Activated CD8-positive, alpha-beta T cell treated with anti-CD3 and anti-CD28 coated beads, Interleukin-2, amount 10 ng/mL, durations not matched to agents 7 days and 5 days (primary cell): ENCODE measurements around the gene RAVER1. TPM values are rescaled to one million over a fixed set of nuclear protein-coding genes. Genes with fewer than 3 reads are reported as not detected.
"Not testable (repeated sequence)": the region's sequence is repeated elsewhere in the genome, so short reads cannot be mapped to it uniquely, and the experiment has no call there.

Experiments used
- ATAC-seq: fragments of 150-1000 bp; cut with Tn5 transposase; one replicate; pipeline ENCODE4 v1.10.0; 2021; ENCODE audit warnings: moderate library complexity
- CTCF ChIA-PET: fragments of 350-600 bp; sonication (Branson Sonifier 250); formaldehyde crosslinking; loops from one replicate; lab custom pipeline; 2021; ENCODE audit warnings: antibody characterized with exemption; lab: Charles Lee
- POLR2A ChIA-PET: fragments of 350-600 bp; sonication (Branson Sonifier 250); formaldehyde crosslinking; loops from one replicate; lab custom pipeline; 2021; ENCODE audit warnings: antibody characterized with exemption; lab: Charles Lee
- DNase-seq: peaks from one replicate; pipeline ENCODE4 v3.0.0-alpha.2; 2020
- H3K27ac Mint-ChIP-seq: one replicate; pipeline ENCODE4 v1.8.0; 2021; ENCODE audit warnings: mild to moderate bottlenecking, mixed read lengths
- H3K27me3 Mint-ChIP-seq: one replicate; pipeline ENCODE4 v1.8.0; 2021; ENCODE audit warnings: low read depth, mixed read lengths
- H3K36me3 Mint-ChIP-seq: one replicate; pipeline ENCODE4 v1.8.0; 2021; ENCODE audit warnings: low read depth, mixed read lengths
- H3K4me1 Mint-ChIP-seq: one replicate; pipeline ENCODE4 v1.8.0; 2021; ENCODE audit warnings: low read depth, mixed read lengths
- H3K4me3 Mint-ChIP-seq: one replicate; pipeline ENCODE4 v1.8.0; 2021; ENCODE audit warnings: mild to moderate bottlenecking, mixed read lengths
- H3K9me3 Mint-ChIP-seq: one replicate; pipeline ENCODE4 v1.8.0; 2022; ENCODE audit warnings: mixed read lengths; ENCODE audit not compliant: insufficient read depth
- total RNA-seq, 2 experiments: library from RNA; stranded (reverse); gene quantifications; one replicate each; pipeline ENCODE4 v1.2.3, GENCODE V29; 2021

The RAVER1 gene
- total RNA-seq, 2 experiments from 2014 or later: 79.8 to 91.7 TPM

DNA sequence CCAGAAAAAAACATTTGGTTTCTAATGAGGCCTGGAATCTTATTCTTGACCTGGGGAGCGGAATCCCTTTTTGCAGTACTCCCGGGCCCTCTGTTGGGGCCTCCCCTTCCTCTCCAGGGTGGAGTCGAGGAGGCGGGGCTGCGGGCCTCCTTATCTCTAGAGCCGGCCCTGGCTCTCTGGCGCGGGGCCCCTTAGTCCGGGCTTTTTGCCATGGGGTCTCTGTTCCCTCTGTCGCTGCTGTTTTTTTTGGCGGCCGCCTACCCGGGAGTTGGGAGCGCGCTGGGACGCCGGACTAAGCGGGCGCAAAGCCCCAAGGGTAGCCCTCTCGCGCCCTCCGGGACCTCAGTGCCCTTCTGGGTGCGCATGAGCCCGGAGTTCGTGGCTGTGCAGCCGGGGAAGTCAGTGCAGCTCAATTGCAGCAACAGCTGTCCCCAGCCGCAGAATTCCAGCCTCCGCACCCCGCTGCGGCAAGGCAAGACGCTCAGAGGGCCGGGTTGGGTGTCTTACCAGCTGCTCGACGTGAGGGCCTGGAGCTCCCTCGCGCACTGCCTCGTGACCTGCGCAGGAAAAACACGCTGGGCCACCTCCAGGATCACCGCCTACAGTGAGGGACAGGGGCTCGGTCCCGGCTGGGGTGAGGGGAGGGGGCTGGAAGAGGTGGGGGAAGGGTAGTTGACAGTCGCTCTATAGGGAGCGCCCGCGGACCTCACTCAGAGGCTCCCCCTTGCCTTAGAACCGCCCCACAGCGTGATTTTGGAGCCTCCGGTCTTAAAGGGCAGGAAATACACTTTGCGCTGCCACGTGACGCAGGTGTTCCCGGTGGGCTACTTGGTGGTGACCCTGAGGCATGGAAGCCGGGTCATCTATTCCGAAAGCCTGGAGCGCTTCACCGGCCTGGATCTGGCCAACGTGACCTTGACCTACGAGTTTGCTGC, 46.3 kb downstream of the RAVER1 start, which contains the start of gene ICAM4:
Gene ICAM4, plus strand, starts transcription at position 153 of the 935 bp plus-strand sequence. Its CDS starts 58 bp downstream, at position 211.
- Mint-ChIP-seq H3K27ac (peak within 1 kb of the TSS; percentile 68), H3K4me3 (peak within 1 kb of the TSS; percentile 54), H3K27me3 (peaks cover 41% of the 10 kb centered on the region), H3K9me3 (no peaks in the 10 kb centered on the region), H3K36me3 (peaks cover 31% of the 10 kb centered on the region), H3K4me1 (peaks cover 72% of the 10 kb centered on the region)
- POLR2A ChIA-PET: interaction anchor here (1.0 to 5.8 kb wide), 3 partner anchors 10 to 28 kb away, joined by 3 to 54 read pairs (median 6); partner anchors contain the start of gene ICAM1
- CTCF ChIA-PET: interaction anchor here (0.9 to 4.7 kb wide), 11 partner anchors 9 to 192 kb away, joined by 3 to 40 read pairs (median 3); partner anchors contain the start of genes ICAM1 and TYK2
- DNase-seq (peak; percentile 72), ATAC-seq (peak; percentile 43)

GRCh38 chr19:10285393-10285792, 47.9 kb downstream of the RAVER1 start:
- H3K36me3 Mint-ChIP-seq: peaks cover 37% of the 10 kb centered on the region
- ChIA-PET POLR2A (interaction anchor here (1.4 to 5.8 kb wide), 2 partner anchors 15 to 48 kb away, joined by 3 to 54 read pairs; partner anchors contain the start of genes ICAM1 and RAVER1), CTCF (interaction anchor here (1.1 to 4.7 kb wide), 2 partner anchors 15 to 105 kb away, joined by 5 to 40 read pairs; partner anchors contain the start of gene ICAM1)
- H3K4me3 Mint-ChIP-seq: no peak overlapping the region
- ATAC-seq (no peak), DNase-seq (no peak)
- no peak overlapping the region for H3K27ac Mint-ChIP-seq
- peaks cover 26% of the 10 kb centered on the region for H3K27me3 Mint-ChIP-seq
- H3K4me1 Mint-ChIP-seq: peaks cover 61% of the 10 kb centered on the region
- no peaks in the 10 kb centered on the region for H3K9me3 Mint-ChIP-seq

DNA sequence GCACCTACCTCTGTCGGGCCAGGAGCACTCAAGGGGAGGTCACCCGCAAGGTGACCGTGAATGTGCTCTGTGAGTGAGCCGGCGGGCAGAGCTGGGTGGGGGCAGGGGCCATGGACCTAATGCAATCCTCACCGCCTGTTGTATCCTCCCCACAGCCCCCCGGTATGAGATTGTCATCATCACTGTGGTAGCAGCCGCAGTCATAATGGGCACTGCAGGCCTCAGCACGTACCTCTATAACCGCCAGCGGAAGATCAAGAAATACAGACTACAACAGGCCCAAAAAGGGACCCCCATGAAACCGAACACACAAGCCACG, 48.4 kb downstream of the RAVER1 start:
- Mint-ChIP-seq H3K9me3 (no peaks in the 10 kb centered on the region), H3K4me3 (no peak overlapping the region), H3K27me3 (peaks cover 21% of the 10 kb centered on the region), H3K27ac (no peak overlapping the region), H3K4me1 (peaks cover 61% of the 10 kb centered on the region), H3K36me3 (peaks cover 40% of the 10 kb centered on the region)
- CTCF ChIA-PET: interaction anchor here (4.7 kb wide), 1 partner anchor 14 kb away, joined by 40 read pairs; the partner anchor contains the start of gene ICAM1
- DNase-seq: no peak
- no peak for ATAC-seq
- POLR2A ChIA-PET: interaction anchor here (5.8 kb wide), 1 partner anchor 14 kb away, joined by 54 read pairs; the partner anchor contains the start of gene ICAM1

- no peak for ATAC-seq
These were observed 49.0 kb downstream of the RAVER1 start for GRCh38 chr19:10284065-10284959.

GRCh38 chr19:10283301-10284064, 49.8 kb downstream of the RAVER1 start:
- POLR2A ChIA-PET: no interaction called here
- H3K27me3 Mint-ChIP-seq: peaks cover 9% of the 10 kb centered on the region
- no peak overlapping the region for H3K4me3 Mint-ChIP-seq
- H3K4me1 Mint-ChIP-seq: peaks cover 59% of the 10 kb centered on the region
- no peaks in the 10 kb centered on the region for H3K9me3 Mint-ChIP-seq
- ATAC-seq (no peak), DNase-seq (no peak)
- CTCF ChIA-PET: no interaction called here
- no peak overlapping the region for H3K27ac Mint-ChIP-seq
- H3K36me3 Mint-ChIP-seq: peaks cover 48% of the 10 kb centered on the region

More at GRCh38 chr19:10284065-10284959, 49.0 kb downstream of the RAVER1 start:
- ChIA-PET CTCF (interaction anchor here (4.7 kb wide), 1 partner anchor 14 kb away, joined by 40 read pairs; the partner anchor contains the start of gene ICAM1), POLR2A (no interaction called here)
- Mint-ChIP-seq H3K4me3 (no peak overlapping the region), H3K9me3 (no peaks in the 10 kb centered on the region), H3K27me3 (peaks cover 17% of the 10 kb centered on the region), H3K4me1 (peaks cover 63% of the 10 kb centered on the region), H3K36me3 (peaks cover 44% of the 10 kb centered on the region), H3K27ac (no peak overlapping the region)
- DNase-seq: no peak

- DNase-seq, CTCF ChIA-PET, H3K27me3 Mint-ChIP-seq, H3K9me3 Mint-ChIP-seq, ATAC-seq, H3K27ac Mint-ChIP-seq, POLR2A ChIA-PET, H3K4me3 Mint-ChIP-seq: not testable (repeated sequence)
- H3K36me3 Mint-ChIP-seq: peaks cover 54% of the 10 kb centered on the region
- H3K4me1 Mint-ChIP-seq: peaks cover 51% of the 10 kb centered on the region
These were observed 51.3 kb downstream of the RAVER1 start for GRCh38 chr19:10282043-10282442.

DNA sequence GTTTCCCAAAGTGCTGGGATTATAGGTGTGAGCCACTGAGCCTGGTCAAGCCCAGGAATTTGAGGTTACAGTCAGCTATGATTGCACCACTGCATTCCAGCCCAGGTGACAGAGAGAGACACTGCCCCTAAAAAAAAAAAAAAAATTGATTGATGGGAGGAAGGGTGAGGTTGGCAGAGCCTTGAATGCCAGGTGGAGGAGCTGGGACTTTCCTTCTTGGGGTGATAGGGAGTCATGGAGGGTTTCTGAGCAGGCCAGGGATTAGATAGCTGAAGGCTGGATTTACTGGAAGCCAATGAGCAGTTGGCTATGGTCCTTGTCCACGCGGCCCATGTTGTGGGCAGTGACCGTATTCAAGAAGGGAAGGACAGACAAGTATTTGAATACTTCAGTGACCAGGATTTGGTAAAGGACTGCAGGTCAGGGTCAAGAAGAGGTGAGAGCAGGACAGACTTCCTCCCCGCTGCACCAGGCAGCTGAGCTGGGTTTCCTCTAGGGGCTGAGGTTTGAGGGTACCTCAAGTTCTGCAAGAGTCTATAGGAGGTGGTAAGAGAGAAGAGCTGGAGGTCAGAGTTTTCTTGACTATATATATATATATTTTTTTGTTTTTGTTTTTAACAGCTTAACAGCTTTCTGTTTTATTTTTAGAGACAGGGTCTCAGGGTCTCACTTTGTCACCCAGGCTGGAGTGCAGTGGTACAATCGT, 53.4 kb downstream of the RAVER1 start:
- CTCF ChIA-PET: interaction anchor here (0.6 to 3.3 kb wide), 9 partner anchors 9 to 145 kb away, joined by 3 to 15 read pairs (median 6); partner anchors contain the start of genes ICAM1 and ICAM5
- Mint-ChIP-seq H3K27ac (peak overlapping the region; percentile 58), H3K4me1 (peaks cover 31% of the 10 kb centered on the region), H3K9me3 (no peaks in the 10 kb centered on the region), H3K36me3 (peaks cover 47% of the 10 kb centered on the region), H3K4me3 (no peak overlapping the region), H3K27me3 (no peaks in the 10 kb centered on the region)
- DNase-seq: peak; percentile 44
- ATAC-seq: peak; percentile 60
- POLR2A ChIA-PET: interaction anchor here (0.7 to 3.2 kb wide), 4 partner anchors 10 to 481 kb away, joined by 3 to 16 read pairs (median 4); partner anchors contain the start of genes ICAM1 and TYK2

DNA sequence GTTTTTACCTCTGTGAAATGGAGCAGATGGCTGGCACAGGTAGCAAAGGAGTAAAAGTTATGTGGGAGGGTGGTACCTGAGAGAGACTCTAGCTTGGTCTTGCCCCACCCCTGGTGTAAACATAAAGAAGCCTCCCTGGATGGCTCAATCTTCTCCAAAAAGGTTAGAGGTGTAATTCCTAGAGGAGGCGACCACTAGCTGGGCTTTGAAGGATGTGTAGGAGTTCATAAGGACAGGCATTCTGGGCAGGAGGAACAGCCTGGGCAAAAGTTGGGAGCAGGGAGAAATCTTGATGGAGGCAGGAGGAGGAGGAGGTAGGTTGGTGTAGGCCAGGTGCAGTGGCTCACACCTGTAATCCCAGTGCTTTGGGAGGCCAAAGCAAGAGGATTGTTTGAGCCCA, 54.4 kb downstream of the RAVER1 start:
- Mint-ChIP-seq H3K27me3 (no peaks in the 10 kb centered on the region), H3K9me3 (no peaks in the 10 kb centered on the region), H3K4me3 (no peak overlapping the region), H3K4me1 (peaks cover 35% of the 10 kb centered on the region), H3K27ac (peak overlapping the region; percentile 70), H3K36me3 (peaks cover 41% of the 10 kb centered on the region)
- DNase-seq: no peak
- POLR2A ChIA-PET: interaction anchor here (3.2 kb wide), 1 partner anchor 9 kb away, joined by 16 read pairs; the partner anchor contains the start of gene ICAM1
- CTCF ChIA-PET: interaction anchor here (1.3 to 3.3 kb wide), 4 partner anchors 8 to 110 kb away, joined by 4 to 15 read pairs (median 12); partner anchors contain the start of gene ICAM1
- ATAC-seq: no peak

DNA sequence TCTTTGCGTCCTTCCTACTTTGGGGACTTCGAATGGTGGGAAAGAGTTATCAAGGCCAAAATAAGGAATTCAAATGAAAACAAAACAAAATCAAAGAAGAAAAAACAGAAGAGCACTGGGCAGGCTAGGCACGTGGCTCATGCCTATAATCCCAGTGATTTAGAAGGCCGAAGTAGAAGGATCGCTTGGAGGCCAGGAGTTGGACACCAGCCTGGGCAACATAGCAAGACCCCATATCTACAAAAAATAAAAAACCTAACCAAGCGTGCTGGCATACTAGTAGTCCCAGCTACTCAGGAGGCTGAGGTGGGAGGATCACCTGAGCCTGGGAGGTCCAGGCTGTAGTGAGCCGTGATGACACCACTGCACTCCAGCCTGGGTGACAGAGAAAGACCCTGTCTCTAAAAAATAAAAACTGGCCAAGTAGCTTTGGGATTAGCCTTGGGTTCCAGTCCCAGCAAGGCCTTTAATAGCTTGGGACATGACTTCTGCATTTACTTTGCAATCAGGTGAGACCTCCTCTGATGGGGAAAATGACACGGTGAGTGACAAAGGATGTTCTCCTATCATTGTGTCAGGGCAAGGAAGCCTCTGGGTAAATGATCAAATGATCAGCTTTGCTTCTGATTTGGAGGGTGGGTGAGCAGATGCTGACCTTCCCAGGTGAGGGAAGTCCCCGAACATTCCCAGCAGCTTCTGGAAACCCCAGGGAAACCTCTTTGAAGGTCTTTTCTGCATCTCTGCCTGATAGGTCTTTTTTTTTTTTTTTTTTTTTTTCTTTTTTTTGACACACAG, 55.3 kb downstream of the RAVER1 start:
- Mint-ChIP-seq H3K27ac (no peak overlapping the region), H3K27me3 (no peaks in the 10 kb centered on the region), H3K4me3 (no peak overlapping the region), H3K36me3 (peaks cover 34% of the 10 kb centered on the region), H3K4me1 (peaks cover 33% of the 10 kb centered on the region), H3K9me3 (no peaks in the 10 kb centered on the region)
- ChIA-PET CTCF (interaction anchor here (1.0 to 3.3 kb wide), 4 partner anchors 9 to 111 kb away, joined by 3 to 15 read pairs (median 6); no protein-coding TSS in a partner anchor), POLR2A (interaction anchor here (1.9 to 3.2 kb wide), 2 partner anchors 8 to 9 kb away, joined by 6 to 16 read pairs; partner anchors contain the start of genes ICAM1 and ICAM4)
- DNase-seq (no peak), ATAC-seq (no peak)
